Endodermal cell (in vitro differentiated cells): Measurements from ENCODE around the gene EEIG2. TPM values are rescaled to one million over a fixed set of nuclear protein-coding genes. Genes with fewer than 3 reads are reported as not detected.

Experiments
- DNase-seq: peaks from one replicate; pipeline ENCODE4 v3.0.0-alpha.2; 2017
- H3K27ac ChIP-seq: 2 replicates; pipeline ENCODE4 v1.5.1; 2013; ENCODE audit warnings: mild to moderate bottlenecking, low read depth, low read length, moderate library complexity
- H3K27me3 ChIP-seq: 2 replicates; pipeline ENCODE4 v1.6.1; 2013; ENCODE audit warnings: mild to moderate bottlenecking, low read length, moderate library complexity; ENCODE audit not compliant: insufficient read depth, control insufficient read depth, poor library complexity, severe bottlenecking
- H3K36me3 ChIP-seq: 2 replicates; pipeline ENCODE4 v1.7.0; 2013; ENCODE audit warnings: mild to moderate bottlenecking, low read length, moderate library complexity; ENCODE audit not compliant: control insufficient read depth, insufficient read depth
- H3K4me1 ChIP-seq: one replicate; pipeline ENCODE4 v1.7.0; 2013; ENCODE audit warnings: low read length; ENCODE audit not compliant: control insufficient read depth, insufficient read depth
- H3K4me3 ChIP-seq: 2 replicates; pipeline ENCODE4 v1.5.1; 2013; ENCODE audit warnings: mild to moderate bottlenecking, low read length, moderate library complexity
- H3K9ac ChIP-seq: 2 replicates; pipeline ENCODE4 v1.6.1; 2013; ENCODE audit warnings: mild to moderate bottlenecking, low read length, moderate library complexity; ENCODE audit not compliant: poor library complexity, severe bottlenecking; ENCODE audit errors: extremely low read depth
- H3K9me3 ChIP-seq: 2 replicates; pipeline ENCODE4 v1.6.1; 2013; ENCODE audit warnings: mild to moderate bottlenecking, low read length, moderate library complexity; ENCODE audit not compliant: control insufficient read depth
- H3K27ac Mint-ChIP-seq: 2 replicates; pipeline ENCODE4 v1.8.0; 2020; ENCODE audit warnings: mixed read lengths
- H3K27me3 Mint-ChIP-seq: 2 replicates; pipeline ENCODE4 v1.8.0; 2021; ENCODE audit warnings: mild to moderate bottlenecking, mixed read lengths; ENCODE audit not compliant: insufficient read depth
- H3K36me3 Mint-ChIP-seq: 2 replicates; pipeline ENCODE4 v1.8.0; 2020; ENCODE audit warnings: low read depth, mixed read lengths
- H3K4me1 Mint-ChIP-seq: 2 replicates; pipeline ENCODE4 v1.8.0; 2020; ENCODE audit warnings: mixed read lengths
- H3K4me3 Mint-ChIP-seq: 2 replicates; pipeline ENCODE4 v1.8.0; 2020; ENCODE audit warnings: mild to moderate bottlenecking, moderate library complexity, mixed read lengths
- H3K9me3 Mint-ChIP-seq: 2 replicates; pipeline ENCODE4 v1.8.0; 2020; ENCODE audit warnings: mild to moderate bottlenecking, mixed read lengths
- CTCF ChIP-seq: fragments of 200-600 bp; sonication (generic); conservative IDR thresholded peaks from 2 replicates; pipeline ENCODE4 v1.5.0; 2021; ENCODE audit warnings: antibody characterized with exemption, mild to moderate bottlenecking
- WGBS, 2 experiments: methylation state at CpG; one replicate each; pipeline versions ENCODE4 v1.1.5 to v1.1.7; 2013; ENCODE audit warnings: missing lambda C conversion rate in 2 of 2, mixed read lengths in 1 of 2; ENCODE audit not compliant: insufficient coverage in 1 of 2, insufficient read length in 1 of 2; 5-methylcytosine and 5-hydroxymethylcytosine counted together
- total RNA-seq, 2 donors: library from RNA; stranded (reverse); fragmentation: NEBNext Ultra II Directional in 1 of 2; extraction: Animal tissue kit (Norgen Biotek cat#: 25700) in 1 of 2; gene quantifications; 2 replicates in 1 of 2; 3 replicates in 1 of 2; pipeline ENCODE4 v1.2.1, GENCODE V29; 2021

The EEIG2 gene
- total RNA-seq, 2 donors from 2014 or later: 10.2 to 12.9 TPM

GRCh38 chr1:108570998-108571401, 11.1 kb downstream of the EEIG2 start:
- TF ChIP-seq CTCF: no peak
- Histone ChIP-seq H3K27me3 (no peaks in the 10 kb centered on the region), H3K9me3 (peaks cover 16% of the 10 kb centered on the region), H3K36me3 (peaks cover 5% of the 10 kb centered on the region), H3K27ac (no peak overlapping the region), H3K9ac (no peak overlapping the region), H3K4me3 (no peak overlapping the region), H3K4me1 (no peaks in the 10 kb centered on the region)
- Mint-ChIP-seq H3K9me3 (peaks cover 4% of the 10 kb centered on the region), H3K4me1 (no peaks in the 10 kb centered on the region), H3K4me3 (no peak overlapping the region), H3K27ac (no peak overlapping the region), H3K36me3 (peaks cover 8% of the 10 kb centered on the region), H3K27me3 (no peaks in the 10 kb centered on the region)
- WGBS, 2 experiments: 90 to 99% methylated on average over 7 of the region's 7 CpGs
- no peak for DNase-seq

DNA sequence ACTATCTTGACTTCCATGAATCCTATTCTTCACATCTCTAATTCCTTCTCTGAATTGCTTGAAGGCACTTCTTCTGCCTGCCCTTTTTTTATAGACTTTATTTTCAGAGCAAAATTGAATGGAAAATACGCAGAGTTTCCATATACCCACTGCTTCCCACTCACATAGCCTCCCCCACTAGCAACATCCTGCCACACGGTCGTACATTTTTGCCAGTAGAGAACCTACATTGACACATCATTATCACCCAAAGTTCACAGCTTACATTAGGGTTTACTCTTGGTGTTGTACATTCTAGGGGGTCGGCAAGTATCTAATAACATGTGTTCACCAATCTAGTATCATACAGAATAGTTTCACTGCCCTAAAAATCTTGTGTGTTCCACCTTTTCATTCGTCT, 12.3 kb downstream of the EEIG2 start:
- WGBS, 2 experiments: 90 to 100% methylated on average over 2 to 5 of the region's 5 CpGs
- peaks cover 17% of the 10 kb centered on the region for H3K9me3 ChIP-seq
- H3K27me3 Mint-ChIP-seq: no peaks in the 10 kb centered on the region
- H3K4me1 ChIP-seq: no peaks in the 10 kb centered on the region
- DNase-seq: no peak
- H3K4me1 Mint-ChIP-seq: no peaks in the 10 kb centered on the region
- H3K27ac ChIP-seq: no peak overlapping the region
- H3K4me3 ChIP-seq: no peak overlapping the region
- peaks cover 8% of the 10 kb centered on the region for H3K36me3 Mint-ChIP-seq
- peaks cover 5% of the 10 kb centered on the region for H3K36me3 ChIP-seq
- no peak overlapping the region for H3K27ac Mint-ChIP-seq
- H3K9me3 Mint-ChIP-seq: peaks cover 4% of the 10 kb centered on the region
- H3K9ac ChIP-seq: no peak overlapping the region
- TF ChIP-seq CTCF: no peak
- no peak overlapping the region for H3K4me3 Mint-ChIP-seq
- H3K27me3 ChIP-seq: no peaks in the 10 kb centered on the region

- H3K9ac ChIP-seq: no peak overlapping the region
- H3K4me1 ChIP-seq: no peaks in the 10 kb centered on the region
- Mint-ChIP-seq H3K27me3 (no peaks in the 10 kb centered on the region), H3K4me3 (no peak overlapping the region), H3K27ac (no peak overlapping the region), H3K4me1 (no peaks in the 10 kb centered on the region), H3K36me3 (peaks cover 8% of the 10 kb centered on the region), H3K9me3 (peaks cover 4% of the 10 kb centered on the region)
- no peak overlapping the region for H3K4me3 ChIP-seq
- H3K9me3 ChIP-seq: peaks cover 17% of the 10 kb centered on the region
- no peak for DNase-seq
- peaks cover 5% of the 10 kb centered on the region for H3K36me3 ChIP-seq
- 84 to 89% methylated on average over 2 of the region's 2 CpGs for WGBS, 2 experiments
- no peaks in the 10 kb centered on the region for H3K27me3 ChIP-seq
- TF ChIP-seq CTCF: no peak
- H3K27ac ChIP-seq: no peak overlapping the region
Measured at GRCh38 chr1:108573183-108573582, 13.3 kb downstream of the EEIG2 start.
